ENCODE data around the gene CDH24.
"Not testable (repeated sequence)": the region's sequence is repeated elsewhere in the genome, so short reads cannot be mapped to it uniquely, and the experiment has no call there.

The CDH24 gene

GRCh38 chr14:23015618-23016017 lies 41.7 kb downstream of the CDH24 start:
- no peak for DNase-seq

DNA sequence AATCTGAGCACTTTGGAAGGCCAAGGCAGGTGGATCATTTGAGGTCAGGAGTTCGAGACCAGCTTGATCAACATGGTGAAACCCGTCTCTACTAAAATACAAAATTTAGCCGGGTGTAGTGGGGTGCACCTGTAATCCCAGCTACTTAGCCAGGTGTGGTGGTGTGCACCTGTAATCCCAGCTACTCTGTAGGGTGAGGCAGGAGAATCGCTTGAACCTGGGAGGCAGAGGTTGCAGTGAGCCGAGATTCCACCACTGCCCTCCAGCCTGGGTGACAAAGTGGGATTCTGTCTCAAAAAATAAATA lies 43.6 kb downstream of the CDH24 start:
- not testable (repeated sequence) for DNase-seq

- DNase-seq: no peak
Measured at GRCh38 chr14:23013054-23013748, 44.1 kb downstream of the CDH24 start.

- DNase-seq: peak; percentile 89
Measured at GRCh38 chr14:23009939-23010726, 47.2 kb downstream of the CDH24 start, which contains the start of gene C14orf93. Gene C14orf93 (minus strand): TSS chr14:23010143. CDS start chr14:22999023, 11,120 bp downstream.

- DNase-seq: peak; percentile 47
Measured at GRCh38 chr14:23009483-23009938, 47.8 kb downstream of the CDH24 start.

GRCh38 chr14:23008831-23009230 lies 48.5 kb downstream of the CDH24 start:
- peak; percentile 3 for DNase-seq

DNA sequence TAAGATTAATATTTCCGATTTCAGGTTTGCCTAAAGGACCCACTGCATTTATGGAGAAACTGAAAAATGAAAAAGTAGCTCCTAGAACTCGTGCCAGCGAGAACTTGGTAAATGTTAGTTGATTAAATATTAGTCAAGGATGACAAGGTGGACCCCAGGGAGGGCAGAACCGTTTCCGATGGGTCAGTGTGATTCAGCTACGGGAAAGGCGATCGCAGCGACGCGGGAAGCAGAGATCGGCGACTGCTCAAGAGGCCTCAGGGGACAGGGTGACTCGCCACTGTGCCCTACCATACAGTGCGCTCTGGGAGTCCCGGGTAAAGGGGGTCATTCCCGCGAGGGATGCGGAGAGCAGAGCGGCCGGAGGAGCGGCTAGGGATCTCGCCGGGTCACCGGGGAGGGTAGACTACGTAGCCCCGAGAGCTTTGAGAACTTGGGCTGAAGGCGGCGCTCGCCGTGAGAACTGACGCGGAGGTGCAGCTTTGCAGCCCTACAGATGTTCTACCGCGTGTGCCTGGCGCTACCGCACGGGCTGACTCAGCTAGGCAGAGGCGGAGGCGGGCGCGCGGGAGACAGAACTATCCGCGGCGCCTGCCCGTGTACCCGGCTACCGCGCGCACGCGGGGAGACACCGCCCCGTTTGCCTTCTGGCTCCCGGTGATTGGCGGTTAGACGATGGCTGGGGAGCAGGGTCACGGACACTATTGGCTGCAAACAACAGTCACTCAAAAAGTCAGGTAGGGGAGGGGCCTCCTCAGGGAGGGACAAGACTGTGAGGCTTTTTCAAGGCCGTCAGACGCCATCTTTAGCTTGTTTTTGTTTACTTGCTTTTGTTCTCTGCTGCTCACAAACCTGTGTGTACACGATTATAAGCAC lies 50.5 kb downstream of the CDH24 start:
- DNase-seq: peak; percentile 99

DNA sequence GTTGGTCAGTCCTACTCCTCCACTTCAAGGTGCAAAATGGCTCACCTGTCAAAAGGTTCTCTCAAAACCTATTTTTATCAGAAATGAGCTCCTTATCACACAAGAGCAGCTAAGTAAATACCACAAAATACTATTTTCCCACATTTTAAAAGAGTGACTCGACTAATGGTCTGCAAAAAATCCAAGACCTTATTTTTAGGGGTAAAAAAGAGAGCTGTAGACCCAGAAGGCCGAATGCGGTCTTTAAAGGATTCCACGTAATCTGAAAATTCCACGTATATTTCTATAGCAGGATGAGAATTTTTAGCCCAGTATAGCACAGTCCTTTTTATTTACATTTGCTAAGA lies 51.2 kb downstream of the CDH24 start:
- no peak for DNase-seq

DNA sequence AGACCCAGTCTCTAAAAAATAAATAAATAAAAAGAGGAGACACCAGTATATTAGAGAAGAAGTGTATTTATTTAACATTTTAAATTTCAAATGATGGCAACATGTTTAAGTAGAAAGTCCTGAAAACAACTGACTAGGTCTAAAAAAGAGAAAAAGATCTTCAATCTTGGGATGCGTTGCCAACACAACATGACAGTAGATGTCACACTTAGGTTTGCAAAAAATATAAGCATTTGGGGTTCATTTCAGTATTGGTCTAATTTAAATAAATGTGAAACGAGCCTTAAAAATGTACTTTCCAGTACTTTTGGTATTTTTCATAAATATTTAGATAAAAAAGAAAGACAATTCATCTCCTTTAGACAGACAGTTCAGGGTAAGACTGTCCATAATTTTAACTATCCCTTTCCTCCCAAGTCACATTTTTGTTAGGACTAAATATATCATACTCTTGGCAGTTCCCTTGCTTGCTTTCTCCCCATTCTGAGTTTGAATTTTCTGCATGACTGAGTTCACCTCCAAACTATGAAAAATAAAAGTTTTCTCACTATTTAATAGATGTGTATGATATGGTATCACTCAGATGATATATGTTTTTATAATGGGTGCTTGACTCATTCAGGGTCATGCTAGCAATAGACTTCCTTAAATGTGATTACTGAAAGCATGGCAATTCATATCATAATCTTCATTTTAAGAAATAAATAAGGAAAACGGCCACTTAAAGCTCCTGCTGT lies 51.7 kb downstream of the CDH24 start:
- DNase-seq: no peak

DNA sequence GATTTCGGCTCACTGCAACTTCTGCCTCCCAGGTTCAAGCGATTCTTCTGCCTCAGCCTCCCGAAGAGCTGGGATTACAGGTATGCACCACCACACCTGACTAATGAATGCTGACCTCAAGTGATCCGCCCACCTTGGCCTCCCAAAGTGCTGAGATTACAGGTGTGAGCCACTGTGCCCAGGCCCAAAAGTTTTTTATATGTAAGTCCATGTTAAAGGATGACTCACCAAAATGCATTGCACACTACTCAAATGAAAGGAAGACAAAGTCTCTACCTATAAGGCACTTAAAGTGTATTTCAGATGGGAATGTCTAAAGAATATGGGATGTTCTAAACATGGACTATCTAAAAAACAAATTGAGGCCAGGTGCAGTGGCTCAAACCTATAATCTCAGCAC lies 53.0 kb downstream of the CDH24 start:
- not testable (repeated sequence) for DNase-seq

DNA sequence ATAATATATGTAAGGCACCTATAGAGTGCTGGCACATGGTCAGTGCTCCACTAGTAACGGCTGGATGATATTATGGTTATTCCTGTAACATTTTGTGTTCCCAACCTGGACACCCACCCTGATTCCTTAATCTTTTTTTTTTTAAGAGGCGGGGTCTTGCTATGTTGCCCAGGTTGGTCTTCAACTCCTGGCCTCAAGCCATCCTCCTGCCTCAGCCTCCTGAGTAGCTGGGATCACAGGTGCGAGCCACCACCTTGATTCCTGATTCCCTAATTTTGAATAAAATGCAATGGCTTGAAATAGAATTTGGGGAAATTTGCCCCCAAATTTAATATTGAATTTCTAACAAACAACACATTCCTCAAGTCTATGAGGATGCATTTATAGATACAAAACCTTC lies 54.7 kb downstream of the CDH24 start:
- DNase-seq: no peak

GRCh38 chr14:23000860-23001259 lies 56.5 kb downstream of the CDH24 start:
- DNase-seq: no peak

DNA sequence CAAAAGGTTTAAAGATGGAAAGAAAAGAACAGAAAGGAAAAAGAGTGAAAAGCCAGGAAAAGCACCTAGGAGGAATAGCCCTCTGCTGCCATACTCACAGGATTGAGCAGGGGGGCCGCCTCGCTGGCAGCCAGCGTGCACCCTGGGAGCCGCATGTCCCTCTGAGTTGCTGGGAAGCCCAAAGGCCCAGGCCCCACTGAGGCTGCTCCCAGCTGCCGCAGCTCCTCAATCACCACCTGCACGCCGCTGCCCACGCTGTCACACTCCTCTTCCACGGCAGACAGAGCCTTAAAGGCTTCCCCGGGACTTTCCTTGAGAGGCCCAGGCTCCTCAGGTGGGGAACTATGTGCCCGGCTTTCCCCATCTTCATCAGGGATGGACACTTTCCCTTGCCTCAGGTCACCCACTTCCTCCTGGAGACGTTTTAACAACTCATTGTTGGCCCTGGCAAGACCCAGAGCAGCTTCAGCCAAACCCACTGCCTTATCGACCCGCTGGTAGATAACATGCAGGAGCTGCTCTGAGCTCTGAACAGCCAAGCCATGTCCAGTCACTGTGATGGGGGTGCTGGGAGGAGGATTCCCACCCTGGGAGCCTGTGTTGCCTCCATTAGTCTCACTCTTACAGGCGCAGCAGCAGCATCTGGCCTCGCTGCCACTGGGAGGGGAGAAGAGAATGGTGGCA lies 58.8 kb downstream of the CDH24 start:
- DNase-seq: no peak

DNA sequence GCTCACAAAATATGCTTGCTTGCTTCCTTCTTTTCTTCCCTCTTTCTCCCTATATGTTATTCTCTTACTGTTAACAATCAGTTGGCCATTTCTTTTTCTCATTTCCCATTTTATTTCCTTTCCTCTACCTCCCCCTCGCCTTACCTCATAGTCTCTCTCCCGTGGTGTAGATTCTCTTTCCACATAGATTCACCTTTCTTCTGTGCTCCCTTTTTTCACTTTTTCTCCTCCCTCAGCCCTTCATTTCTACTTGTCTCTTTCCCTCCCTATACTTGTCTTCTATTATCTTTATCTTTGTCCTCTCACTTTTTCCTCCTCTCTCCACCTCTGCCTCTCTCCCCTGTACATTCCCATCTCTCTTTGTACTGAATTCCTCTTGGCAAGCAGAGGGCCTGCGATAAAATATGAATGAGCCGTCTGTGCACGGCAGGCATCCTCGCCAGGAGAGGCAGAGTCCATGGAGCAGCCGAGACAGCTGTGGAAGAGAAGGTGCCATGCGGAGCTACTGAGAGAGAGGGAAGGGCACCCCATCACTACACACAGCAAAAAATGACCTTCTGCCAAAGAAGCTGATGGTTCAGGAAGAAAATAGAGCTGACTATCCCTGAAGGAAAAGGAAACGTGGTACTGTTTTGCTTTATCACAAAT lies 59.5 kb downstream of the CDH24 start:
- DNase-seq: no peak
